HG03103 (cell line): ENCODE measurements around the gene HBM.
"Not testable (repeated sequence)": the region's sequence is repeated elsewhere in the genome, so short reads cannot be mapped to it uniquely, and the experiment has no call there.

Experiments
- ATAC-seq: cut with Tn5 transposase; IDR thresholded peaks from one replicate; pipeline ENCODE4 v1.9.1; 2021; ENCODE audit warnings: low read depth; ENCODE audit not compliant: unreplicated experiment

The HBM gene, protein sequence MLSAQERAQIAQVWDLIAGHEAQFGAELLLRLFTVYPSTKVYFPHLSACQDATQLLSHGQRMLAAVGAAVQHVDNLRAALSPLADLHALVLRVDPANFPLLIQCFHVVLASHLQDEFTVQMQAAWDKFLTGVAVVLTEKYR

DNA sequence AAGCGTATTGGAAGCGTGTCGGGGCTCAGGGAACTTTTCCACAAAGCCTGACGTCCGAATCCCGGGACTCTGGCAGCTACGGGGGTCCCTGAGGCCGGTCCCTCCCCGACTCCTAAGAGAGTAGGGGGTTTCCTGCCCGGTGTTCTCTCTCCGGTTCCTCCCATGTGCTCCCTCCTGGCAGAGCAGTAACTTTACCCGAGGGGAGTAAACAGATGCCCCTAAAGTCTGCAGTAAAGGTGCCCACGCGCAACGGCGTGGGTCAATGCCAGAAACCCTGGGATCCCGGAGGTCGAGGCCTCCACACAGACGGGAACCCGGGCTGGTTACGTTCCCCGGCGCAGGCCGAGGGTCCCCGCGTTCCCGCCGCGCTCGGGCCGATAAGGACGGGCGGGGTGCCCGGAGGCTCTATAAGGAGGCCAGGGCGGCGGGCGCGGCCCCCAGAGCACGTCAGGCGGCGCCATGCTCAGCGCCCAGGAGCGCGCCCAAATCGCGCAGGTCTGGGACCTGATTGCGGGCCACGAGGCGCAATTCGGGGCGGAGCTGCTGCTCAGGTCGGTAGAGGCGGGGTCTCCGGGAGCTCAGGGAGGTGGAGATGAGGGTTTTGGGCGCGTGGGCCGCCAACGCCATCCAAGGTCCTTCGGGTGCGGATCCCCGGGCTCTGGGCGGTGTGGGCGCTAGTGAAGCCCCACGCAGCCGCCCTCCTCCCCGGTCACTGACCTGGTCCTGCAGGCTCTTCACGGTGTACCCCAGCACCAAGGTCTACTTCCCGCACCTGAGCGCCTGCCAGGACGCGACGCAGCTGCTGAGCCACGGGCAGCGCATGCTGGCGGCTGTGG, at the start of gene HBM:
Gene HBM, plus strand, starts transcription at position 440 of the 836 bp plus-strand sequence. Its CDS starts 20 bp downstream, at position 460.
- no peak for ATAC-seq

DNA sequence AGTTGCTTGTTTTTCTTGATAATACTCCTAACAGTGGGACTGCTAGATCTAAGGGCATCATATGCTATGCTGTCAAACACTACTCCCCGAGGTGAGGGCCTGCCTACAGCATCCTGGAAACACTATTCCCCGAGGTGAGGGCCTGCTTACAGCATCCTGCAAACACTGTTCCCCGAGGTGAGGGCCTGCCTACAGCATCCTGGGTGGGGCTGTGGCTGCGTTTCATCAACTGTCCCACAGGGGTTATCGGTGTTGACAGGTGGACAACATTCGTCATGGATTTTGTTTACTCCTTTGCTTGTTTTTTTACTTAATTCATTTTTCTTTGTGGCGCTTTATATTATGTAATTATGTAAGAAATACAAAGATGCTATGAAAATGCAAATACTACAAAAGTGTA, 49.8 kb upstream of the HBM start:
- no peak for ATAC-seq

DNA sequence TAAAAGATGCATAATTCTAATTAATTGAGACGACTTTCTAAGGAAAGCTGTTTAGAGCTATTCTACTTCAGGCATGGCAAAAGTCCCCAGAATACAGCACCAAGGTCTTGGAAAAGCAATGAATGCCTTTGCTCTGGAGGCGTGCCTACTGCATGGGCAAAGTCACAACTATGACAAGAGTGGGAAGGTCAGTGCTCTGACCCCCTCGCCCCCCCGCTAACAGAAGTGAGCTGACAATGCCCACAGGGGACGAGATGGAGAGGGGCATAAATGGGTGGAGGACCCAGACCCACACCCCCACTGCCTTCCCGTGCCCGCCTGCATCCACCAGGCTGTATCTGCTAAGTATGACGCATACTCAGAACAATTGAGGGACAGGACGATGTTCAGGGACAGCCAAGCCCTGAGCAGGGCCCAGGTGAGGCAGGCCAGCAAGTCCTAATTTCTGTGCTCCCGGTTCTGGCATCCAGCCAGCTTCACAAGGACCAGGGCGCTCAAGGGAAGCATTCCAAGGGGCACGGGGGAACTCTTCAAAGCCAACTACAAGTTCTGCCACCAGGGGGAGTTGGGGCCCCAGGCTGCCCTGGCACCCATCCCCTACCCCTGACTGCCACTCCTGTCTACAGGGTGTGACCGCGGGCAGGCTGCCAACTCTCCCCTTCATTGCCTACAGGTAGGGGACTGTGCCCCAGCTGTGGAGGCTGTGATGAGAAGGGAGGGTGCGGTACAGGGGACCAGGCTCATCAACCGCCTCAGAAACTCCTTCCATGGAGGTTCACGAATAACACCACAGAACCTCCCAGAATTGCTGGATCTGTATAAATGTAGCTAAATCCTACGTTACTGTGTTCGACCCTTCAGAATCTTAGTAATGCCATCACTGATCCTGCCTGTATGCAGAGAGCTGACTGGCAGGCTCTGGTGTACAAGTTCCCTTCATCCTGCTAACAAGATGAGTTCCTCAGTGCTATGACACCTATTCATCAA, 48.1 kb upstream of the HBM start:
- ATAC-seq = no peak

DNA sequence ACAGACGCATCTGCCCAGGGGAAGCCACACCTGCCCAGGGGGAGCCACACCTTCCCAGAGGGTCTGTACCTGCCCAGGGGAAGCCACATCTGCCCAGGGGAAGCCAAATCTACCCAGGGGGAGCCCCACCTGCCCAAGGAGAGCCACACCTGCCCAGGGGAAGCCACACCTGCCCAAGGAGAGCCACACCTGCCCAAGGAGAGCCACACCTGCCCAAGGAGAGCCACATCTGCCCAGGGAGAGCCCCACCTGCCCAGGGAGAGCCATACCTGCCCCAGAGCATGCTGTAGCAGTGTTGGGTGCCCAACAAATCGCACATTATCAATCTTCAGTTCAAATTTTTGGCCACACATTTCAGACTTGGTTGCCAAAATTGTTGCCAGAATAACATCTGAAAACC, 46.9 kb upstream of the HBM start:
- no peak for ATAC-seq

DNA sequence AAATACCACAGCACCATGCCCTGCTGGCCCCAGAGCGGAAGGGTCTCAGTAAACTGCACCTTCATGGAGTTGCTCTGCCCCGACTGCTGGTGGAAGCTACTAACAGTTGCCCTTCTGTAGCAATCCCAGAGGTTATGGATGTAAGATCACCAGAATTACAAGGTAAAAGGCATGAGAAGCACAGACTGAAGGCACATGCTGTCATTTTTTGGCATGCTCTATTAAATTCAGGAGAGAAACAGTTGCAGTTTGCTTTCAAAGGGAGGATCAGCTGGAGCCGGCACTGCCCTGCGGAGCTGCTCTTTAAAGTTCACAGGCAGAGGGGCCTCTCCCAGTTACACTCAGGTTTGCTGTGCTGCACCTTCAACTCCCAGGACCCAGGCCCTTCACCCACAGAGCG, 46.5 kb upstream of the HBM start:
- ATAC-seq = no peak

DNA sequence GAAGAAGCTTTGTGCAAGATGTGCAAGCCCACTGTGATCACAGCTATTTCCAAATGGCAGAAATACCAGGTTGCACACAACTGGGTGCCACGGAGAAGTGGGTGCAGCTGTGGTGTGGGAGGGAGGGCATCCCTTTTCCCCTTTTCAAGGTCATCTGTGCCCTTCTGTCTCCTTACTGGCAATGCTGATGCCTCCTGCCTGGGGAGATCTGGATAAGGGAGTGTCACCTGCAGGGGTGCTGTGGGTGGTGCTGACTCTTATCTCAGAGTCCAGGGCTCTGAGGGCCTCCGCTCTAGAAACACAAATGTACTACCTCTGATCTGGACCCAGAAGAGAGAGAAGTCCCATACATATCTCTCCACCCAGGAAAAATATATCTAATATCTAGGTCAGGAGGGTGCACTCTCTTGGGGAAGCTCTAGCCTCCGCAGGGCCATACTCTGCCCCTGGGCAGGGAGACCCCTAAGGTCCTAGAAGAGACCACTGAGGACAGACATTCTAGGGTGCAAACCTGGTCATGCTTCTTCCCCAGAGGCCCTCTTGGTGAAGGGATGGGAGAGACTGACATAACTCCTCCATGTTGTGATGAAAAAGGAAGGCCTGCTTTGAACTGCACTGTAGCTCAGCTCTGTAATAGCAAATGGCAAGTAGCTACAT, 45.8 kb upstream of the HBM start:
- no peak for ATAC-seq

DNA sequence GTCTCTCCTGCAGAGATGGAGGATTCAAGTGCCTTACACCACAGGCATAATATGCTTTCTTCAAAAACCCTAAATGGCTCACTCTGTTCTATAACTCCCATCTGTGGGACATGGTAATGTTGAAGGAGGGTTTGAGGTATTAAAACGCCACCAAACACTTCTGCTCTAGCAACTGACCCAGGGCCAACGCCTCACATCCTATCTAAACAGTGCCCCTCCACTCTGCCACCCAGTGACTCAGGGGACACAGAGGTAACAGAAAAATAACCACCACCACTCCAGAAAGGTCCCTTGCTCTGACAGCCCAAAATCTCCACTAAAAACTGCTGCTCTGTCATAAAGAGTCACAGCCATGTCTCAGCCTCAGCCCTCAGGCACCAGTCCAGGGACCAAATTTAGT, 45.0 kb upstream of the HBM start:
- ATAC-seq = no peak

DNA sequence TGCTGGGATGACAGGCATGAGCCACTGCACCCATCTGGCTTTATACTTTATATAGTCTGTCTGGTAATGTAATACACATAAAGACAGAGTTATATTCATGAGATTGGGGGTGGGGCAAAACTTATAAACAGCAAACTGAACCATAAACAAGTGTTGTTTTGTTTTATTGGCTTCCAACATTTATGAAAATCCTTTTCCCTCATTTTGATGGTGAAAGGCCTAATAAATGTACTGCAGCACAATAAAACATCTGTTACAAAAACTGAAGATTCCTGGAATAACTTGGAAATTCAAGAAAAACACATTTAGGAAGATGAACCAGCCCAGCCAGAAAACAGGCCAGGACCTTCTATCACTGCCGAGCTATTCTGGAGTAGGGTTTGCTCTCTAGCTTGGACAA, 43.4 kb upstream of the HBM start:
- ATAC-seq = no peak

DNA sequence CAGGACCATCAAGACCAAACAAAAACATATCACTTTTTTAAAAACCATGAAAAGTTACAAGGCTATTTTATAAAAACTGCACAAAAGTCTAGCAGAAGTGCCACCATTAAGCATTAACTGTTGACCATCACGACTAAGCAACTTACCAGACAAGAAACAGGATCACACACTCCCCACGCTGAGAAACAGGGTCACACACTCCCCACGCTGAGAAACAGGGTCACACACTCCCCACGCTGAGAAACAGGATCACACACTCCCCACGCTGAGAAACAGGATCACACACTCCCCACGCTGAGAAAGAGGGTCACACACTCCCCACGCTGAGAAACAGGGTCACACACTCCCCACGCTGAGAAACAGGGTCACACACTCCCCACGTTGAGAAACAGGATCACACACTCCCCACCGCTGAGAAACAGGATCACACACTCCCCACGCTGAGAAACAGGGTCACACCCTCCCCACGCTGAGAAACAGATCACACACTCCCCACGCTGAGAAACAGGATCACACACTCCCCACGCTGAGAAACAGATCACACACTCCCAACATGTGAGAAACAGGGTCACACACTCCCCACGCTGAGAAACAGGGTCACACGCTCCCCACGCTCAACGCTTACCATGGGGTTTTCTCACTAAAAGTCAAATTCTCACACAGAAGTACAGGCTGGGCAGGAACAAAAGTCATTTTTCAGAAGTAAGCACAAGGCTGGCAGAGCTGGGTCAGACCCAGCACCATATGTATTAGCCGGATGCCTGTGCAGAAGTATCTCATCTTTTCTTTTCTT, 42.0 kb upstream of the HBM start:
- ATAC-seq = not testable (repeated sequence)

DNA sequence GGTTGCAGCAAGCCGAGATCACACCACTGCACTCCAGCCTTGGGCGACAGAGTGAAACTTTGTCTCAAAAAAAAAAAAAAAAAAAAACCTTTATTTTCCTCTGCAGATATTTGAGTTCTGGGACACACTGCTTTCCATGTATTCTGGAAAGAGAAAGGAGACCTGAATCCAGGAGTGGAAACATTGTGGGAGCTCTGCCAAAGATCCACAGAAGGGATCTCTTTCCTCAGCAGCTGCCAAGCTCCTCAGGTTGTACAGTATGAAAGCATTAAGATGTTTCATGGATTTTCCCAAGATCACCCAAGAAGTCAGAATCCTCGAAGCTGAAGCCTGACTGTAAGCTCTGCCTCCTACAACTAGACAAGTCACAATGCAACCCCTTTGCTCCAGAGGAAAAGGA, 40.8 kb upstream of the HBM start:
- no peak for ATAC-seq

DNA sequence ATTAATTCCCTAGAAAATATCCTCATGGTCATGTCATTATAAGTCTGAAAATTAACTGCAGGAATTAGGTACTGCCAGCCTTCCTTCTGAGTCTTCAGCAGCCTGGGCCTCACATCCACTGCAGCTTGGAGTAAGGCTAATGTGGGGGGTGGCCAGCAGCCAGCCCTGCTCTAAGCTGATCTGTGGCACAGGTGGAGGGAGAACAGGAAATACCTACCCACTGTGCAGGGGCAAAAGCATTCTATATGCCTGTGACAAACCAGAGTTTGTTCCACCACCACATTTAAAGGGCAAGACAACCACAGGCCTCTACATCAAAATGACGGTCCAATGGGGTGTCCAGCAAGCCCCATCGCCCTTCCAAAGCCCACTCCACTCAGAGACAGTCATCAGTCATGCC, 36.7 kb upstream of the HBM start:
- ATAC-seq = no peak

DNA sequence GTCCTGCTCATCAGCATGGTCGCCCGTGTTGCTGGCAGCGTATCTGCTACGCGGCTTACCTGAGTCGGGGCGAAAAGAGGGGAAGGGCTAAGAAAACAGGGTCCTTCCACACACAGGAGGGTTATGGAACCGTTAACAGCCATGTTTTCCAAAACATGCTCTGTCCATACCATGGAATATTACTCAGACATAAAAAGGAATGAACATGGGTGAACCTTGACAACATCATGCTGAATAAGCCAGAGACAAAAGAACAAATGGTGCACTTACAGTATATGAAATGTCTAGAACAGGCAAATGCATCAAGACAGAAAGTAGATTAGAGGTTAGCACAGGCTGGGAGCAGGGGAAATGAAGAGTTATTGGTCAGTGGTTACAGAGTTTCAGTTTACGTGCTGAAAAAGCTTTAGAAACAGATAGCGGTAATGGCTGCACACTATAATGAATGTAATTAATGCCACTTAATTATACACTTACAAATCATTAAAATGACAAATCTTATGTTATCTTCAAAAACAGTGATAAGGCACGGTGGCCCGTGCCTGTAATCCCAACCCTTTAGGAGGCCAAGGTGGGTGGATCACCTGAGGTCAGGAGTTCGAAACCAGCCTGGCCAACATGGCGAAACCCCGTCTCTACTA, 35.1 kb upstream of the HBM start:
- ATAC-seq = no peak

DNA sequence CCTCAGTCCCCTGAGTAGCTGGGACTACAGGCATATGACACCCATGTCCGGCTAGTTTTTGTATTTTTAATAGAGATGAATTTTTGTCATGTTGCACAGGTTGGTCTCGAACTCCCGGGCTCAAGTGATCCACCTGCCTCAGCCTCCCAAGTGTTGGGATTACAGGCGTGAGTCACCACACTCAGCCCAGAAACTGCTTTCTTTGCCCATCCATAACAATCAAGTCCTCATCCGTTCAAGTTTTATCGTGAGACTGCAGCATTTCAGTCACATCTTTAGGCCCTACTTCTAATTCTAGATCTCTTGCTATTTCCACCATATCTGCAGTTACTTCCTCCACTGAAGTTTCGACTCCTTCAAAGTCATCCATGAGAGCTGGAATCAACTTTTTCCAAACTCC, 33.7 kb upstream of the HBM start:
- ATAC-seq = no peak

DNA sequence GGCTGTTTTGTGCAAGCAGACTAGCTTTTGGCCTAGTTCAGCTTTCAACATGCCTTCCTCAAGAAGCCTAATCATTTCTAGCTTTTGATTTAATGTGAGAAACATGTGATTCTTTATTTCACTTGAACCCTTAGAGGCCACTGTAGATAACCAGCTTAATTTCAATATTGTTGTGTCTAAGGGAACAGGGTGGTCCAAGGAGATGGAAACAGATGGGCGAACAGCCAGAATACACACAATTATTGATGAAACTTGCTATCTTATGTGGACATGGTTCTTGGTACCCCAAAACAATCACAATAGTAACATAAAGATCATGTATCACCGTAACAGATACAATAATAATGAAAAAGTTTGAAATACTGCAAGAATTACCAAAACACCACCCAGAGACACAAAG, 32.1 kb upstream of the HBM start:
- ATAC-seq = no peak

DNA sequence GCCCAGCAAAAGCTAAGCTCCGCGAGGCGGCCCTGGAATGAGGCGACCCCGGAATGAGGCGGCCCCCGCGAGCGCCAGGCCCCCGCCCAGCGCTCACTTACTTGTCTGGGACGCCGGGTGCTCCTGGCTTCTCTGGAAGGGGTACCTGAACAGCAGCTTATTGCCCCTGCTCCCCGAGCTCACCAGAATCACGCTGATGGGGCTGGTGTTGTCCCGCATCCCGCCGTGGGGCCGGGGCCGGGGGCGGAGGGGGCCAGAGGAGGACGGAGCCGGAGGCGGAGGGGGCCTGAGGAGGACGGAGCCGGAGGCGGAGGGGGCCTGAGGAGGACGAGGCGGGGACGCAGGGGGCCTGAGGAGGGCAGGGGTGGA, 27.7 kb upstream of the HBM start:
- ATAC-seq = no peak

DNA sequence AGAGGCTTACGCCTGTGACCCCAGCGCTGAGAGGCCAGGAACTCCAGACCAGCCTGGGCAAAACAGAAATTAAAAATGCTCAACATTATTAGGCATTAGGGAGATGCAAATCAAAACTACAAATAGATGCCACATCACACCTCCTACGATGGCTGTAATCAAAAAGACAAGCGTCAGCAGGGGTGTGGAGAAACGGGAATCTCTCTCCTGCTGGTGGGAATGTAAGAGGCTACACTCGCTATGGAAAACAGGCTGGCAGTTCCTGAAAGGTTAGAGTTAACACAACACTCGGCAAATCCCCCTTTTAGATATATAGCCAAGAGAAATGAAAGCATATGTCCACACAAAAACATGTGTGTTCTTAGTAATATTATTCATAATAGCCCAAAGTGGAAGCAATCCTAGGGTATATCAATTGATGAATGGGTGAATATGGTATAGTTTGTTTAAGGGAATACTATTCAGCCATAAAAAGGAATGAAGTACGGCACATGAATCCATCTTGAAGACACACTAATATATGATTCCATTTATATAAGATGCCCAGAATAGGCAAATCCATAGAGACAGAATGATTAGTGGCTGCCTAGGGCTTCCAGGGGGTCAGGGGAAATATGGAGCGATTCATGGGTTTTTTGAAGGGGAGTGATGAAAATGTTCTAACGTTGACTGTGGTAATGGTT, 25.5 kb upstream of the HBM start:
- no peak for ATAC-seq

DNA sequence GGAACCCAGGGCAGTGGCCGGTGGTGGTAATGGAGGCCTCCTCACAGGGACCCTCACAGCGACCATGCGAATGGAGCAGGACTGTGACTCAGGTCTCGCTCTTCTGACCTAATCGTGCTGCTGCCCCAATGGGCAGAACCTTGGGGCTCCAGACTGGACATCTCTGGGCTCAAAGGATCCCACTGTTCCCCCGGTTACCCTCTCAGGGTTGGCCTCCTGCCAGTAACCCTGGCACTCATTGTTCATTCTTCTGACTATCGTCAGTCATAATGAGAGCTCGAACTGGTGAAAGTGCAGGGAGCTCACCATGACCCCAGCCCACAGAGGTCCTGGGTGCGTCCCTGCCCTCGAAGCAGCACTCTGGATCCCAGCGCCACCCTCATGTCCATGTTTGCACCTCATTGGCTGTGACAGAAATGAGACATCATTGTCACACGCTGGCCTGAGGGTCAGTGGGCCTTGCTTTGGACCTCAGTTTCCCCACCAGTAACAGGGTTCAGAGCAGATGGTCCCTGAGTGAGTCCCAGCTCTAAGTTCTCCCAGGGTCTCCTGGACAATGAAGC, 23.3 kb upstream of the HBM start:
- ATAC-seq = no peak

DNA sequence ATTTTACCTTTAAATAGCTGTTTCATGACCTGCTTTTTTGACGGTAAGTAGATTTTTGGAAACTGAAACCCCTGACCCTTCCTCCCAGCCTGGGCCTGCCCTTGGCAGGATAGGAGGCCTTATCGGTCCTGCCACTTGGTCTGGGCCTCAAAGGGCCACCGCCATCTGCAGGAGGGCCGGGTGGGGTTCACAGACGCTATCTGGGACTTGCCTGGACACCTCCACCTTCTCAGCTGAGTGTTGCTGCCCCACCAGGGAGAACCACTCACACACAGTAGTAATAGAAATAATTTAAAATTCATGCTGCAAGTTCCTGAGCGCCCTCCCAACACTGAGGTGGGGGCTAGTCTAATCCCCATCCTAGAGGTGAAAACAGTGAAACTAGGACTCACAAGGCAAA, 22.7 kb upstream of the HBM start:
- no peak for ATAC-seq

DNA sequence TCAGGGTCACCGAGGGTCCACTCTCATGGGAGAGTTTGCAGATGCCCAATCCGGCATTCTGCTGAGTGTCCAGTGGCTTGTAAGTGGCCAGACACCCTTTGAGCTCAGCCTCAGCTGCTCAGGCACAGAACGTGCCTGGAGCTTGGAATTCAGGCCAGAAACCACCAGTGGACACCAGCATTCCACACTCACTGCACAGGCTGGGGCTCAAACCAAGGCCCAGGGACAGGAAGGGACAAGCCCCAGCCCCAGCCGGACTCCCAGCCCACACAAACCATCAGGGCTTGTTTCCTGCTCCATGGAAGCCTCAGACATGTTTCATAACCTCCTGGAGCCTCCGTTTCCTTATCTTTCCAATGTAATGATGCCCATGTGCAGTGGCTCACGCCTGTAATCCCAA, 22.3 kb upstream of the HBM start:
- ATAC-seq = no peak
